Right cardiac atrium (tissue), 5 donors: ENCODE results near the gene WNK4. TPM values are rescaled to one million over a fixed set of nuclear protein-coding genes. Genes with fewer than 3 reads are reported as not detected.
A peak's percentile ranks its signal among the peaks of the same experiment; 100 is the strongest.
"Not testable (repeated sequence)": the region's sequence is repeated elsewhere in the genome, so short reads cannot be mapped to it uniquely, and the experiment has no call there.

Experiments
- ATAC-seq, 2 donors: fragments of 200-7000 bp; cut with Tn5 transposase; one replicate each; pipeline versions ENCODE4 v1.8.0 to v1.9.1; 2020; ENCODE audit warnings: moderate library complexity in 2 of 2, mild to moderate bottlenecking in 1 of 2
- DNase-seq, 3 donors: peaks; one replicate each; pipeline ENCODE4 v3.0.0-alpha.2; 2020
- H3K27ac ChIP-seq: one replicate; pipeline ENCODE4 v1.5.1; 2013; ENCODE audit warnings: mild to moderate bottlenecking, low read length, control low read depth, moderate library complexity
- H3K27me3 ChIP-seq: one replicate; pipeline ENCODE4 v1.6.1; 2013; ENCODE audit not compliant: control insufficient read depth, insufficient read depth
- H3K4me1 ChIP-seq: one replicate; pipeline ENCODE4 v1.6.1; 2013; ENCODE audit warnings: low read length; ENCODE audit not compliant: control insufficient read depth, insufficient read depth
- H3K4me3 ChIP-seq: one replicate; pipeline ENCODE4 v1.5.1; 2013; ENCODE audit warnings: low read length, control low read depth
- H3K9me3 ChIP-seq: one replicate; pipeline ENCODE4 v1.6.1; 2013; ENCODE audit warnings: low read length; ENCODE audit not compliant: control insufficient read depth
- WGBS: extraction: QIAGEN DNeasy Blood & Tissue Kit; methylation state at CpG from one replicate; pipeline ENCODE4 v1.1.7; 2013; 5-methylcytosine and 5-hydroxymethylcytosine counted together
- intact Hi-C, 4 donors: fragments of 100-400 bp; cut with DNase I; formaldehyde crosslinking; loops; one replicate each; pipeline versions ENCODE4 v1.11.0 to v1.14.0; 2022 to 2023
- polyA plus RNA-seq: library from polyadenylated mRNA; stranded (reverse); fragments of 200-250 nt; gene quantifications from one replicate; pipeline ENCODE4 v1.2.3, GENCODE V29; 2013
- total RNA-seq, 4 donors: library from RNA; stranded (reverse); fragmentation: NEBNext Ultra II Directional; extraction: Animal tissue kit (Norgen Biotek cat#: 25700); gene quantifications; one replicate each; pipeline ENCODE4 v1.2.1, GENCODE V29; 2021
- donor health status: healthy with polysubstance abuse.
- donor health status: DM: no; HTN: yes; CAD: no.
- donor health status: DM: no; HTN: no; CAD: no.
- donor health status: DM: no; HTN: yes; CAD: no; lungs with severe emphysema.
- donor health status: DM: yes; HTN: yes; CAD: no.

Gene WNK4
- total and polyA plus RNA-seq, 5 donors = 0.05 TPM; not detected in 4

- DNase-seq = no peak
- H3K4me1 ChIP-seq = peaks cover 7% of the 10 kb centered on the region
- H3K27me3 ChIP-seq = no peaks in the 10 kb centered on the region
- intact Hi-C loops = no loop called here
- H3K9me3 ChIP-seq = no peaks in the 10 kb centered on the region
- no peak overlapping the region for H3K27ac ChIP-seq
- WGBS = 44% methylated on average over 7 of the region's 7 CpGs
- no peak for ATAC-seq
- H3K4me3 ChIP-seq = no peak overlapping the region
These were observed 28.8 kb upstream of the WNK4 start for GRCh38 chr17:42751628-42752027.

GRCh38 chr17:42754782-42755181 lies 25.6 kb upstream of the WNK4 start:
- no peaks in the 10 kb centered on the region for H3K27me3 ChIP-seq
- no peak overlapping the region for H3K27ac ChIP-seq
- intact Hi-C loops = no loop called here
- DNase-seq = peak; percentile 80 to 87 (median 82)
- H3K4me3 ChIP-seq = no peak overlapping the region
- peak; percentile 73 to 80 for ATAC-seq
- H3K4me1 ChIP-seq = peaks cover 5% of the 10 kb centered on the region
- H3K9me3 ChIP-seq = no peaks in the 10 kb centered on the region
- WGBS = 48% methylated on average over 3 of the region's 3 CpGs

- Histone ChIP-seq H3K9me3 (no peaks in the 10 kb centered on the region), H3K27me3 (no peaks in the 10 kb centered on the region), H3K27ac (peak overlapping the region; percentile 32), H3K4me1 (peaks cover 2% of the 10 kb centered on the region), H3K4me3 (peak overlapping the region; percentile 58)
- no peak for DNase-seq
- intact Hi-C loops = loop anchor here (5.0 to 10.0 kb wide), 3 partner anchors 38 to 175 kb away; no protein-coding TSS in a partner anchor
- no peak for ATAC-seq
- 39% methylated on average over 11 of the region's 11 CpGs for WGBS
These were observed 20.3 kb upstream of the WNK4 start for GRCh38 chr17:42759982-42760651.

- WGBS = 2% methylated on average over 86 of the region's 92 CpGs
- DNase-seq (peak; percentile 50 to 83 (median 82)), ATAC-seq (peak; percentile 62 to 69)
- Histone ChIP-seq H3K27me3 (no peaks in the 10 kb centered on the region), H3K4me1 (peaks cover 2% of the 10 kb centered on the region), H3K9me3 (no peaks in the 10 kb centered on the region), H3K4me3 (peak within 1 kb of the TSS; percentile 58), H3K27ac (peak within 1 kb of the TSS; percentile 31)
- intact Hi-C loops = loop anchor here (5.0 to 10.0 kb wide), 3 partner anchors 39 to 176 kb away; no protein-coding TSS in a partner anchor
These were observed 19.5 kb upstream of the WNK4 start, which contains the start of gene RAMP2 for GRCh38 chr17:42760652-42761581. Gene RAMP2 (plus strand): TSS chr17:42761227. CDS start chr17:42761262, 35 bp downstream.

GRCh38 chr17:42761638-42762037 lies 18.8 kb upstream of the WNK4 start:
- H3K27ac ChIP-seq = peak overlapping the region; percentile 31

GRCh38 chr17:42766124-42766523 lies 14.3 kb upstream of the WNK4 start:
- Histone ChIP-seq H3K4me1 (no peaks in the 10 kb centered on the region), H3K27me3 (no peaks in the 10 kb centered on the region), H3K9me3 (no peaks in the 10 kb centered on the region), H3K4me3 (no peak overlapping the region), H3K27ac (no peak overlapping the region)
- 80% methylated on average over 6 of the region's 6 CpGs for WGBS
- no peak for ATAC-seq
- intact Hi-C loops = loop anchor here in 2 of 4 donors (10.0 kb wide), 2 partner anchors 51 to 181 kb away; no protein-coding TSS in a partner anchor
- DNase-seq = no peak

More at GRCh38 chr17:42761638-42762037, 18.8 kb upstream of the WNK4 start:
- no peaks in the 10 kb centered on the region for H3K27me3 ChIP-seq
- 33% methylated on average over 12 of the region's 12 CpGs for WGBS
- DNase-seq (no peak), ATAC-seq (no peak)
- peaks cover 2% of the 10 kb centered on the region for H3K4me1 ChIP-seq
- intact Hi-C loops = loop anchor here (5.0 to 10.0 kb wide), 3 partner anchors 39 to 177 kb away; no protein-coding TSS in a partner anchor
- H3K4me3 ChIP-seq = peak overlapping the region; percentile 58
- no peaks in the 10 kb centered on the region for H3K9me3 ChIP-seq

GRCh38 chr17:42767512-42767911 lies 12.9 kb upstream of the WNK4 start:
- H3K27me3 ChIP-seq = no peaks in the 10 kb centered on the region
- ATAC-seq (no peak), DNase-seq (no peak)
- no peaks in the 10 kb centered on the region for H3K4me1 ChIP-seq
- H3K27ac ChIP-seq = no peak overlapping the region
- no peaks in the 10 kb centered on the region for H3K9me3 ChIP-seq
- H3K4me3 ChIP-seq = no peak overlapping the region
- intact Hi-C loops = loop anchor here in 2 of 4 donors (10.0 kb wide), 2 partner anchors 53 to 183 kb away; no protein-coding TSS in a partner anchor

- WGBS = 54% methylated on average over 9 of the region's 9 CpGs
- H3K27ac ChIP-seq, ATAC-seq, H3K9me3 ChIP-seq, H3K4me3 ChIP-seq, DNase-seq, H3K4me1 ChIP-seq, H3K27me3 ChIP-seq: not testable (repeated sequence)
- intact Hi-C loops = loop anchor here in 2 of 4 donors (10.0 kb wide), 2 partner anchors 53 to 183 kb away; no protein-coding TSS in a partner anchor
These were observed 12.4 kb upstream of the WNK4 start for GRCh38 chr17:42768006-42768405.

- DNase-seq, H3K27ac ChIP-seq, H3K4me3 ChIP-seq, H3K27me3 ChIP-seq, H3K4me1 ChIP-seq, H3K9me3 ChIP-seq, ATAC-seq: not testable (repeated sequence)
- 68% methylated on average over 10 of the region's 10 CpGs for WGBS
- intact Hi-C loops = loop anchor here in 2 of 4 donors (10.0 kb wide), 2 partner anchors 55 to 185 kb away; no protein-coding TSS in a partner anchor
These were observed 10.4 kb upstream of the WNK4 start for GRCh38 chr17:42769964-42770363.

- DNase-seq = no peak
- Histone ChIP-seq H3K27me3 (no peaks in the 10 kb centered on the region), H3K4me3 (peak overlapping the region; percentile 63), H3K9me3 (no peaks in the 10 kb centered on the region), H3K4me1 (peaks cover 2% of the 10 kb centered on the region), H3K27ac (no peak overlapping the region)
- no peak for ATAC-seq
- intact Hi-C loops = no loop called here
- WGBS = 5% methylated on average over 3 of the region's 3 CpGs
These were observed 7.5 kb upstream of the WNK4 start for GRCh38 chr17:42772945-42773289.
